OCI-LY1 (cell line): ENCODE results near the gene SSH2.

Experiments used
- CTCF ChIP-seq: fragments of 200-600 bp; sonication (generic), shearing (Covaris generic); IDR thresholded peaks from 2 replicates; pipeline ENCODE4 v1.5.1; 2017; ENCODE audit warnings: mild to moderate bottlenecking, antibody characterized with exemption, low read length, moderate library complexity, mixed read lengths
- EZH2 ChIP-seq: fragments of 200-600 bp; sonication (generic), shearing (Covaris generic); IDR thresholded peaks from 2 replicates; pipeline ENCODE4 v1.8.0; 2017; ENCODE audit warnings: borderline replicate concordance, mixed run types, mild to moderate bottlenecking, antibody characterized with exemption, low read length, moderate library complexity, mixed read lengths

- no peak for TF ChIP-seq CTCF
- TF ChIP-seq EZH2, result no peak
Observed at GRCh38 chr17:29665481-29665810, 264.6 kb downstream of the SSH2 start.
